Esophagus squamous epithelium (tissue), 4 donors: Measurements from ENCODE around the gene DAB2IP.

Experiments
- CTCF ChIP-seq, 6 experiments: fragments of 450-650 bp in 4 of 6; fragments of 200-600 bp in 2 of 6; sonication (generic) in 2 of 6; IDR thresholded peaks; one replicate each; pipeline ENCODE4 v1.5.1; 2016 to 2019; ENCODE audit warnings: antibody characterized with exemption in 6 of 6, mild to moderate bottlenecking in 4 of 6, moderate library complexity in 4 of 6
- POLR2A ChIP-seq, 4 donors: fragments of 450-650 bp; IDR thresholded peaks; one replicate each; pipeline ENCODE4 v1.6.1; 2017; ENCODE audit warnings: antibody characterized with exemption in 4 of 4, mild to moderate bottlenecking in 4 of 4, moderate library complexity in 3 of 4

GRCh38 chr9:121649476-121650216, 1.8 kb upstream of the DAB2IP start:
- TF ChIP-seq CTCF (IDR thresholded peaks at IDR 0.05) (no peak), POLR2A (IDR thresholded peaks at IDR 0.05) (no peak)
